Neural cell (in vitro differentiated cells): ENCODE results near the gene ESR1. TPM values are rescaled to one million over a fixed set of nuclear protein-coding genes. Genes with fewer than 3 reads are reported as not detected.

Experiments used
- H2AFZ ChIP-seq: fragments of 200-600, 300-800 bp; sonication (generic), shearing (Covaris generic); 2 replicates; pipeline ENCODE4 v1.6.0; 2014; ENCODE audit warnings: low read depth, mild to moderate bottlenecking, antibody characterized with exemption, low read length, moderate library complexity
- H3F3A ChIP-seq: fragments of 200-600 bp; shearing (Covaris generic); 2 replicates; pipeline ENCODE4 v1.6.1; 2016; ENCODE audit warnings: mild to moderate bottlenecking, moderate library complexity, mixed read lengths, antibody characterized with exemption, low read length; ENCODE audit not compliant: insufficient read depth, poor library complexity, severe bottlenecking
- H3K27ac ChIP-seq: fragments of 200-600, 300-800 bp; sonication (generic), shearing (Covaris generic); 2 replicates; pipeline ENCODE4 v1.5.1; 2014; ENCODE audit warnings: mild to moderate bottlenecking, low read length, moderate library complexity
- H3K27me3 ChIP-seq: fragments of 300-800, 200-600 bp; sonication (generic), shearing (Covaris generic); 2 replicates; pipeline ENCODE4 v1.6.0; 2014; ENCODE audit warnings: mild to moderate bottlenecking, low read depth, low read length, moderate library complexity; ENCODE audit not compliant: insufficient read depth
- H3K36me3 ChIP-seq: fragments of 300-800, 200-600 bp; sonication (generic), shearing (Covaris generic); 2 replicates; pipeline ENCODE4 v1.5.1; 2014; ENCODE audit warnings: mild to moderate bottlenecking, antibody characterized with exemption, low read length, moderate library complexity; ENCODE audit not compliant: insufficient read depth
- H3K4me2 ChIP-seq: fragments of 300-800, 200-600 bp; sonication (generic), shearing (Covaris generic); 2 replicates; pipeline ENCODE4 v1.6.0; 2014; ENCODE audit warnings: mild to moderate bottlenecking, low read length
- H3K4me3 ChIP-seq: fragments of 300-800, 200-600 bp; sonication (generic), shearing (Covaris generic); 2 replicates; pipeline ENCODE4 v1.5.1; 2014; ENCODE audit warnings: mild to moderate bottlenecking, low read length, moderate library complexity
- H3K79me2 ChIP-seq: fragments of 200-600 bp; shearing (Covaris generic); replicated peaks from 2 replicates; pipeline ENCODE4 v1.6.0; 2014; ENCODE audit warnings: mild to moderate bottlenecking, low read length, moderate library complexity; ENCODE audit not compliant: insufficient read depth
- H3K9ac ChIP-seq: fragments of 300-800, 200-600 bp; sonication (generic), shearing (Covaris generic); 2 replicates; pipeline ENCODE4 v1.6.1; 2016; ENCODE audit warnings: mild to moderate bottlenecking, low read length, mixed read lengths
- H3K9me2 ChIP-seq: fragments of 200-600 bp; shearing (Covaris generic); 2 replicates; pipeline ENCODE4 v1.6.1; 2016; ENCODE audit warnings: mild to moderate bottlenecking, low read length, mixed read lengths; ENCODE audit not compliant: insufficient read depth
- H3K9me3 ChIP-seq: fragments of 200-600, 300-800 bp; sonication (generic), shearing (Covaris generic); 2 replicates; pipeline ENCODE4 v1.6.1; 2016; ENCODE audit warnings: mild to moderate bottlenecking, mixed run types, low read length, moderate library complexity, mixed read lengths
- H4K20me1 ChIP-seq: fragments of 200-600 bp; shearing (Covaris generic); 2 replicates; pipeline ENCODE4 v1.6.1; 2016; ENCODE audit warnings: mild to moderate bottlenecking, mixed run types; ENCODE audit not compliant: insufficient read depth
- CTCF ChIP-seq: fragments of 450-650 bp; IDR thresholded peaks from 2 replicates; pipeline ENCODE4 v1.5.1; 2014; ENCODE audit warnings: antibody characterized with exemption, mild to moderate bottlenecking, moderate library complexity; ENCODE audit not compliant: poor library complexity, severe bottlenecking
- EP300 ChIP-seq: fragments of 450-650 bp; conservative IDR thresholded peaks from 2 replicates; pipeline ENCODE4 v1.6.1; 2014; ENCODE audit warnings: antibody characterized with exemption, mild to moderate bottlenecking, moderate library complexity; ENCODE audit not compliant: poor library complexity, severe bottlenecking
- EZH2 ChIP-seq: fragments of 200-600, 300-800 bp; shearing (Covaris generic), sonication (generic); IDR thresholded peaks from 2 replicates; pipeline ENCODE4 v1.6.1; 2014; ENCODE audit warnings: antibody characterized with exemption, low read length, borderline replicate concordance, mild to moderate bottlenecking; ENCODE audit not compliant: insufficient read depth, poor library complexity, severe bottlenecking
- MXI1 ChIP-seq: fragments of 450-650 bp; conservative IDR thresholded peaks from 2 replicates; pipeline ENCODE4 v1.6.1; 2014; ENCODE audit warnings: antibody characterized with exemption, mild to moderate bottlenecking; ENCODE audit not compliant: poor library complexity, severe bottlenecking
- POLR2AphosphoS5 ChIP-seq: IDR thresholded peaks from 2 replicates; pipeline ENCODE4 v1.6.1; 2012
- RAD21 ChIP-seq: fragments of 450-650 bp; conservative IDR thresholded peaks from 2 replicates; pipeline ENCODE4 v1.6.1; 2014; ENCODE audit warnings: antibody characterized with exemption, mild to moderate bottlenecking, moderate library complexity
- REST ChIP-seq: IDR thresholded peaks from 2 replicates; pipeline ENCODE4 v1.6.1; 2012; ENCODE audit warnings: borderline replicate concordance
- SMC3 ChIP-seq: fragments of 450-650 bp; conservative IDR thresholded peaks from 2 replicates; pipeline ENCODE4 v1.6.1; 2014; ENCODE audit warnings: antibody characterized with exemption, mild to moderate bottlenecking, moderate library complexity; ENCODE audit not compliant: poor library complexity
- TAF1 ChIP-seq: IDR thresholded peaks from 2 replicates; pipeline ENCODE4 v1.6.1; 2012; ENCODE audit warnings: low read depth
- polyA plus RNA-seq: library from polyadenylated mRNA; depleted of rRNA; stranded (reverse); fragments of >200 nt; gene quantifications from 2 replicates; pipeline ENCODE4 v1.2.3, GENCODE V29; 2014

Gene ESR1
- polyA plus RNA-seq, 1 donor from 2014 or later = 0.14 TPM

- no peak overlapping the region for H3K4me2 ChIP-seq
- TF ChIP-seq RAD21 = no peak
- no peaks in the 10 kb centered on the region for H3K79me2 ChIP-seq
Observed at GRCh38 chr6:151900256-151900655, 92.8 kb downstream of the ESR1 start.

GRCh38 chr6:151901009-151901411 is 93.5 kb downstream of the ESR1 start:
- Histone ChIP-seq H4K20me1 (no peaks in the 10 kb centered on the region), H3K4me2 (no peak overlapping the region), H3K36me3 (no peaks in the 10 kb centered on the region), H3K9ac (no peak overlapping the region), H3K9me2 (no peaks in the 10 kb centered on the region), H3K79me2 (no peaks in the 10 kb centered on the region), H3K9me3 (no peaks in the 10 kb centered on the region), H3F3A (no peaks in the 10 kb centered on the region), H3K27ac (no peak overlapping the region), H3K27me3 (no peaks in the 10 kb centered on the region), H3K4me3 (no peak overlapping the region), H2AFZ (no peak overlapping the region)
- TF ChIP-seq POLR2AphosphoS5 (no peak), RAD21 (no peak), MXI1 (no peak), CTCF (no peak), TAF1 (no peak), EP300 (no peak), SMC3 (no peak), REST (no peak), EZH2 (no peak)

More at GRCh38 chr6:151900256-151900655, 92.8 kb downstream of the ESR1 start:
- Histone ChIP-seq H4K20me1 (no peaks in the 10 kb centered on the region), H3K4me3 (no peak overlapping the region), H3K27me3 (no peaks in the 10 kb centered on the region), H3F3A (no peaks in the 10 kb centered on the region), H3K9me2 (no peaks in the 10 kb centered on the region), H3K9ac (no peak overlapping the region), H3K9me3 (no peaks in the 10 kb centered on the region), H2AFZ (no peak overlapping the region), H3K27ac (no peak overlapping the region), H3K36me3 (no peaks in the 10 kb centered on the region)

DNA sequence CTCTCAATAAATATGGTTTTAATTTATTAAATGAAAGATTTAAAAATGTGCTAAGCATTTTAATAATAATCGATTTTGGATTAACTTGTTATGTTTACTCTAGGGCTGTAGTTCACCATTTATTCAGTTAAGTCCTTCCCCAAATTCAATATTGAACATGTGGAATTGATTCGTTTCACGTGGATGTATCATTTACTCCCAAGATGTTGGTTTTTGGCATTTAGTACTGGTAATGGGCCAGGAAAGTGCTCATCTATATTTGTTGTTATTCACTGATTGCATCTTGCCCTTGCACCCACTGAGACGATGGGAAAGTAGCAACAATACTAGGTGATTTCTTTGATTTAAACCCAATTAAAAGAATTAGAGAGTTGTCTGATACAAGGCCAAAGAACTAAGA is 97.1 kb downstream of the ESR1 start:
- TF ChIP-seq RAD21 = no peak
- no peak for TF ChIP-seq MXI1
- TF ChIP-seq REST = no peak
- no peak for TF ChIP-seq TAF1
- TF ChIP-seq SMC3 = no peak
- TF ChIP-seq CTCF = no peak
- no peak for TF ChIP-seq EZH2
- no peak for TF ChIP-seq POLR2AphosphoS5
- no peak for TF ChIP-seq EP300
- Histone ChIP-seq H3K27me3 (no peaks in the 10 kb centered on the region), H4K20me1 (no peaks in the 10 kb centered on the region), H3K27ac (no peak overlapping the region), H2AFZ (no peak overlapping the region), H3K4me3 (no peak overlapping the region), H3K79me2 (no peaks in the 10 kb centered on the region), H3K4me2 (no peak overlapping the region), H3K9ac (no peak overlapping the region), H3K9me2 (no peaks in the 10 kb centered on the region), H3K9me3 (no peaks in the 10 kb centered on the region), H3F3A (no peaks in the 10 kb centered on the region), H3K36me3 (no peaks in the 10 kb centered on the region)
